Left lung (tissue), 10 donors: ENCODE data around the gene SLC17A9. TPM values are rescaled to one million over a fixed set of nuclear protein-coding genes. Genes with fewer than 3 reads are reported as not detected.
A peak's percentile ranks its signal among the peaks of the same experiment; 100 is the strongest.

Experiments used
- ATAC-seq: fragments of 200-7000 bp; cut with Tn5 transposase; one replicate; pipeline ENCODE4 v1.9.1; 2020; ENCODE audit warnings: moderate library complexity
- DNase-seq, 4 donors: peaks; one replicate each; pipeline ENCODE4 v3.0.0-alpha.2; 2013 to 2020
- H3K27ac ChIP-seq, 2 donors: fragments of 200-600 bp; sonication (generic) in 1 of 2; one replicate each; pipeline versions ENCODE4 v1.5.0 to v1.8.0; 2020 to 2021
- H3K27me3 ChIP-seq, 2 donors: fragments of 200-600 bp; sonication (generic) in 1 of 2; one replicate each; pipeline versions ENCODE4 v1.5.0 to v1.8.0; 2020 to 2021
- H3K36me3 ChIP-seq, 2 donors: fragments of 200-600 bp; sonication (generic) in 1 of 2; one replicate each; pipeline versions ENCODE4 v1.5.0 to v1.8.0; 2020 to 2021
- H3K4me1 ChIP-seq, 2 donors: fragments of 200-600 bp; one replicate each; pipeline ENCODE4 v1.8.0; 2021
- H3K4me3 ChIP-seq, 2 donors: fragments of 200-600 bp; sonication (generic) in 1 of 2; one replicate each; pipeline versions ENCODE4 v1.5.0 to v1.8.0; 2020 to 2021; ENCODE audit warnings: mild to moderate bottlenecking in 1 of 2
- H3K9me3 ChIP-seq, 2 donors: fragments of 200-600 bp; sonication (generic) in 1 of 2; one replicate each; pipeline versions ENCODE4 v1.5.0 to v1.8.0; 2020 to 2021
- intact Hi-C, 2 donors: fragments of 100-400 bp; cut with DNase I; formaldehyde crosslinking; loops; one replicate each; pipeline versions ENCODE4 v1.11.2 to v1.14.2; 2022
- polyA plus RNA-seq, 6 donors: library from polyadenylated mRNA; unstranded; fragments of 120-200 nt; gene quantifications; one replicate each; pipeline ENCODE4 v1.2.1, GENCODE V29; 2013; ENCODE audit not compliant: insufficient read length in 6 of 6
- total RNA-seq, 2 donors: library from RNA; stranded (reverse); fragmentation: NEBNext Ultra II Directional; extraction: Animal tissue kit (Norgen Biotek cat#: 25700); gene quantifications; one replicate each; pipeline ENCODE4 v1.2.1, GENCODE V29; 2021
- TF ChIP-seq, protein P1 (sequence below), 2 donors: fragments of 200-600 bp; sonication (generic) in 1 of 2; IDR thresholded peaks; one replicate each; pipeline versions ENCODE4 v1.5.0 to v1.8.0; 2021; ENCODE audit warnings: antibody characterized with exemption in 2 of 2
- donor health status: DM: no; HTN: yes; CAD: no.
- donor health status: DM: no; HTN: no; CAD: no.

The SLC17A9 gene
- total and polyA plus RNA-seq, 8 donors, result 2.1 to 18.1 (median 3.7) TPM

DNA sequence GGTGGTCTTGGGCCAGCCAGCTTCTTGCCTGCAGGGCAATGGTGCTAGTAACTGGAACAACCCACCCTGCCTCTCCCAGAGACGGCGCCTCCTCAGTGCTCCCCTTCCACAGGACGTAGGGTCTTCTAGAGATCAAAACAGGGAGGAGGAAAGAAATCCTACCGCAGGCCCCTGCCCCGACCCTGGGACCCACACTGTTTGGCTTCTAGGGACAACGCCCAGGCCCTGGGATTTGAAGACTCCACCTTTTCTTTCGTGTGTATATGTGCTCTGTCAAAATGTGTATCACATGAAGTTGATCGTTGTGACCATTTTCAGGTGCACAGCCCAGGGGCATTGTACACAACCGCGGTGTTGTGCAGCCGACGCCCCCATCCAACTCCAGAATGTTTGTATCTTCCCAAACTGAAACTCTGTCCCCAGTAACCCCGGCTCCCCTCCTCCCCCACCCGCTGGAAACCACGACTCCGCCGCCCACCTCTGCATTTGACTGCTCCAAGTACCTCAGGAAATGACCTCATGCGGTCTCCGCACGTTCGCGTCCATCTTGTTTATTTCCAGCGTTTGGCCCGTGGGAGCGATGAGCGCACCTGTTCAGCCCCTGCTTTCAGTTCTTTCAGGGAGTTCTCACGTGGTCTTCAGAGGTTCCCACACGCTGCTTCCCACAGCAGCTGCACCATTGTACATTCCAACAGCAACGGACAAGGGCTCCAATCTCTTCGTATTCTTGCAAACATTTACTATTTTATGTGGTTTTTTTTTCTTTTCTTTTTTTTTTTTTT is 57.7 kb downstream of the SLC17A9 start:
- DNase-seq (peak in 1 of 4 donors; percentile 53), ATAC-seq (no peak)
- TF ChIP-seq, protein P1, sequence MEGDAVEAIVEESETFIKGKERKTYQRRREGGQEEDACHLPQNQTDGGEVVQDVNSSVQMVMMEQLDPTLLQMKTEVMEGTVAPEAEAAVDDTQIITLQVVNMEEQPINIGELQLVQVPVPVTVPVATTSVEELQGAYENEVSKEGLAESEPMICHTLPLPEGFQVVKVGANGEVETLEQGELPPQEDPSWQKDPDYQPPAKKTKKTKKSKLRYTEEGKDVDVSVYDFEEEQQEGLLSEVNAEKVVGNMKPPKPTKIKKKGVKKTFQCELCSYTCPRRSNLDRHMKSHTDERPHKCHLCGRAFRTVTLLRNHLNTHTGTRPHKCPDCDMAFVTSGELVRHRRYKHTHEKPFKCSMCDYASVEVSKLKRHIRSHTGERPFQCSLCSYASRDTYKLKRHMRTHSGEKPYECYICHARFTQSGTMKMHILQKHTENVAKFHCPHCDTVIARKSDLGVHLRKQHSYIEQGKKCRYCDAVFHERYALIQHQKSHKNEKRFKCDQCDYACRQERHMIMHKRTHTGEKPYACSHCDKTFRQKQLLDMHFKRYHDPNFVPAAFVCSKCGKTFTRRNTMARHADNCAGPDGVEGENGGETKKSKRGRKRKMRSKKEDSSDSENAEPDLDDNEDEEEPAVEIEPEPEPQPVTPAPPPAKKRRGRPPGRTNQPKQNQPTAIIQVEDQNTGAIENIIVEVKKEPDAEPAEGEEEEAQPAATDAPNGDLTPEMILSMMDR (IDR thresholded peaks at IDR 0.05), result no peak
- intact Hi-C loops, result loop anchor here (2.0 to 10.0 kb wide), 2 partner anchors 109 to 115 kb away; no protein-coding TSS in a partner anchor
- no peaks in the 10 kb centered on the region for H3K36me3 ChIP-seq
- H3K4me1 ChIP-seq, result peaks cover 4 to 36% of the 10 kb centered on the region in 2 donors
- H3K9me3 ChIP-seq, result peaks cover 0 to 11% of the 10 kb centered on the region in 2 donors
- no peak overlapping the region for H3K27ac ChIP-seq
- H3K27me3 ChIP-seq, result peaks cover 87 to 100% of the 10 kb centered on the region in 2 donors
- H3K4me3 ChIP-seq, result no peak overlapping the region

DNA sequence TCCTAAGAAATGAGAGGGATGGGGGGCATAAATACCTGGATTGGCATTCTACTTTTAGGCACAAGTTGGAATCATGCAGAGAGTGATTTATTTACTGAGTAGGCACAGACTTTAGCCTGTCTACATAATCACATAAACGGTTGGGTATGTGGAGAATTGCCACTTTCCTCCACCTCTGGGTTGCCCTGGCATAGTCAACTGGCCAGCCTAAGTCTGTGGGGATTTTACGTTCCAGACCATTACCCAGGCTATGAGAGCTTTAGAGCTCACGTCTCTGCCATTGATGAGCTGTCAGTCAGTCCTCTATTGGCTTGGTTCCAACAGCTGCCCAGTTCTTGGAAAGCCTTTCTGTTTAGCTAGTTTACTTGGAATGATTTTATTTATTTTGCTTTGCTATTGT is 59.3 kb downstream of the SLC17A9 start:
- H3K36me3 ChIP-seq, result no peaks in the 10 kb centered on the region
- ATAC-seq (no peak), DNase-seq (no peak)
- H3K4me1 ChIP-seq, result peaks cover 4 to 20% of the 10 kb centered on the region in 2 donors
- H3K9me3 ChIP-seq, result peaks cover 0 to 11% of the 10 kb centered on the region in 2 donors
- intact Hi-C loops, result no loop called here
- no peak overlapping the region for H3K4me3 ChIP-seq
- TF ChIP-seq, protein P1 (IDR thresholded peaks at IDR 0.05), result no peak
- no peak overlapping the region for H3K27ac ChIP-seq
- peaks cover 83 to 100% of the 10 kb centered on the region in 2 donors for H3K27me3 ChIP-seq

DNA sequence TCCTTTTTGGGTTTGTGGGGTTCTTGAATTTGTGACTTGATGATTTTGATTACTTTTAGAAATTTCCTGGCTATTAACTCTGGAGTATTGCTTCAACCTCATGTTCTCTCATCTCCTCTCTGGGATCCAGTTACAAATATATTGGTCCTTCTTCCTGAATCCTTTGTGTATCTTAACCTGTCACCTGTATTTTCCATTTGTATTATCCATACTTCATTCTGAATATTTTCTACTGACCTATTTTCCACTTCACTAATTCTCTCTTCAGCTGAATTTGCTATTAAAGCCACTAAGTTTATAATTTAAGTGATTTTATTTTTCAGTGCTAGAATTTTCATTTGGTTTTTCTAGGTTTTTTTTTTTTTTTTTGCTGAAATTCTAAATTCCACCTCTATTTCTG is 60.7 kb downstream of the SLC17A9 start:
- H3K4me1 ChIP-seq, result peaks cover 4 to 13% of the 10 kb centered on the region in 2 donors
- no peak overlapping the region for H3K27ac ChIP-seq
- peaks cover 70 to 100% of the 10 kb centered on the region in 2 donors for H3K27me3 ChIP-seq
- intact Hi-C loops, result no loop called here
- ATAC-seq (no peak), DNase-seq (no peak)
- TF ChIP-seq, protein P1 (IDR thresholded peaks at IDR 0.05), result no peak
- H3K9me3 ChIP-seq, result peaks cover 0 to 11% of the 10 kb centered on the region in 2 donors
- no peaks in the 10 kb centered on the region for H3K36me3 ChIP-seq
- no peak overlapping the region for H3K4me3 ChIP-seq

- intact Hi-C loops, result no loop called here
- H3K4me3 ChIP-seq, result no peak overlapping the region
- ATAC-seq (no peak), DNase-seq (no peak)
- H3K9me3 ChIP-seq, result peaks cover 0 to 11% of the 10 kb centered on the region in 2 donors
- no peak overlapping the region for H3K27ac ChIP-seq
- TF ChIP-seq, protein P1 (IDR thresholded peaks at IDR 0.05), result no peak
- no peaks in the 10 kb centered on the region for H3K36me3 ChIP-seq
- H3K4me1 ChIP-seq, result peaks cover under 1 to 2% of the 10 kb centered on the region in 2 donors
- H3K27me3 ChIP-seq, result peaks cover 60 to 100% of the 10 kb centered on the region in 2 donors
Observed at GRCh38 chr20:63014287-63014686, 61.8 kb downstream of the SLC17A9 start.

- TF ChIP-seq, protein P1 (IDR thresholded peaks at IDR 0.05), result no peak
- Histone ChIP-seq H3K4me1 (no peaks in the 10 kb centered on the region), H3K27ac (no peak overlapping the region), H3K36me3 (no peaks in the 10 kb centered on the region), H3K27me3 (peaks cover 56 to 100% of the 10 kb centered on the region in 2 donors), H3K9me3 (peaks cover 0 to 11% of the 10 kb centered on the region in 2 donors), H3K4me3 (no peak overlapping the region)
- no peak for ATAC-seq
- DNase-seq, result peak in 1 of 4 donors; percentile 41
- intact Hi-C loops, result no loop called here
Observed at GRCh38 chr20:63014710-63015109, 62.2 kb downstream of the SLC17A9 start.
